ENCODE results near the gene MCAM.

MCAM gene

GRCh38 chr11:119342362-119343130 is 25.6 kb upstream of the MCAM start:
- no peaks in the 10 kb centered on the region for H3K9me3 ChIP-seq (ENCODE audit: control insufficient read depth, low read length)
- H3K36me3 ChIP-seq (ENCODE audit: control insufficient read depth, insufficient read depth, low read length, severe bottlenecking): no peaks in the 10 kb centered on the region
- DNase-seq (ENCODE audit: low read depth): no peak
- peaks cover 5% of the 10 kb centered on the region for H3K27me3 ChIP-seq (replicated peaks; ENCODE audit: control insufficient read depth, insufficient read depth, low read length)
- peaks cover 40% of the 10 kb centered on the region for H3K4me1 ChIP-seq (ENCODE audit: control insufficient read depth, insufficient read depth, low read length)
- no peak overlapping the region for H3K9ac ChIP-seq (ENCODE audit: low read length)
- no peak overlapping the region for H3K4me3 ChIP-seq (ENCODE audit: low read length)

- Histone ChIP-seq H3K4me3 (ENCODE audit: low read length) (no peak overlapping the region), H3K36me3 (ENCODE audit: control insufficient read depth, insufficient read depth, low read length, severe bottlenecking) (no peaks in the 10 kb centered on the region), H3K9me3 (ENCODE audit: control insufficient read depth, low read length) (no peaks in the 10 kb centered on the region), H3K4me1 (ENCODE audit: control insufficient read depth, insufficient read depth, low read length) (peaks cover 41% of the 10 kb centered on the region), H3K9ac (ENCODE audit: low read length) (no peak overlapping the region), H3K27me3 (replicated peaks; ENCODE audit: control insufficient read depth, insufficient read depth, low read length) (peaks cover 5% of the 10 kb centered on the region)
- no peak for DNase-seq (ENCODE audit: low read depth)
Observed at GRCh38 chr11:119342023-119342300, 25.0 kb upstream of the MCAM start.

DNA sequence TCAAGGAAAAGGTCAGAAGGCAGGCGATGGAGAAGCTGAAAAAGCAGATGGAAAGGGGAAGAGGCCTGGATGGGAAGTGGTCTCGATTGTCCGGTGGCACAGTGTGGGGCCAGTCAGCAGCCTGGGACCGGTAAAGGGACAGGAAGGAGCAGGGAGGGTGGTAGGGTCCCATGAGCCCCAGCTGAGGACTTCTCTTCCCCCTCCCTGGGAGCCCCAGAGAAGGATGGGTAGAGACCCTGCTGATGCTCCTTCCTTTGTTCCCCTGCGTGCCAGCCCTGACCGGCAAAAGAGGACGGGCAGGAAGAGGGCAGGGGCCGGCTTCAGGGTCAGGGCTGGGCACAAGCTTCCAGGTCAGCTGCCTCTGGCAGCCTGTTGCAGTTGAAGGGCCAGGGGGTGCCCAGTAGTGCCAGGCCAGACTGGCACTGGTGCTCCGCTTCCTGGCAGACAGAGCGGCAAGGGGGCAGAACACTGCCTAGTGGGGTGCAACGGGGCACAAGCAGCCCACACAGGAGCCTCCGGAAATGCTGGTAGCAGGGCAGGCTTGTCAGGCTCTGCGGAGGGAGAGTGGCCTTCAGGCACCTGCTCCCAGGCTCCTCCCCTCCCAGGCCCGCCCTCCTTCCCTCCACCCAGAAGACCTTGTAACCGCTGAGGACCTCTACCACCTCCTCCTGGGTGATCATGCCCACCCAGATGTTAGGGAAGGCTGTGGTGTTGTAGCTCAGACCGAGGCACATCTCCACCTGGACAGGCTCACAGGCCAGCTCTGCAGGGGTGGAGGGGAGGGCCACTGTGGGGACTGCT is 24.5 kb upstream of the MCAM start:
- no peak for DNase-seq (ENCODE audit: low read depth)
- Histone ChIP-seq H3K27me3 (replicated peaks; ENCODE audit: control insufficient read depth, insufficient read depth, low read length) (peaks cover 5% of the 10 kb centered on the region), H3K36me3 (ENCODE audit: control insufficient read depth, insufficient read depth, low read length, severe bottlenecking) (no peaks in the 10 kb centered on the region), H3K9ac (ENCODE audit: low read length) (peak overlapping the region; percentile 91), H3K4me3 (ENCODE audit: low read length) (peak overlapping the region; percentile 84), H3K4me1 (ENCODE audit: control insufficient read depth, insufficient read depth, low read length) (peaks cover 36% of the 10 kb centered on the region), H3K9me3 (ENCODE audit: control insufficient read depth, low read length) (no peaks in the 10 kb centered on the region)

DNA sequence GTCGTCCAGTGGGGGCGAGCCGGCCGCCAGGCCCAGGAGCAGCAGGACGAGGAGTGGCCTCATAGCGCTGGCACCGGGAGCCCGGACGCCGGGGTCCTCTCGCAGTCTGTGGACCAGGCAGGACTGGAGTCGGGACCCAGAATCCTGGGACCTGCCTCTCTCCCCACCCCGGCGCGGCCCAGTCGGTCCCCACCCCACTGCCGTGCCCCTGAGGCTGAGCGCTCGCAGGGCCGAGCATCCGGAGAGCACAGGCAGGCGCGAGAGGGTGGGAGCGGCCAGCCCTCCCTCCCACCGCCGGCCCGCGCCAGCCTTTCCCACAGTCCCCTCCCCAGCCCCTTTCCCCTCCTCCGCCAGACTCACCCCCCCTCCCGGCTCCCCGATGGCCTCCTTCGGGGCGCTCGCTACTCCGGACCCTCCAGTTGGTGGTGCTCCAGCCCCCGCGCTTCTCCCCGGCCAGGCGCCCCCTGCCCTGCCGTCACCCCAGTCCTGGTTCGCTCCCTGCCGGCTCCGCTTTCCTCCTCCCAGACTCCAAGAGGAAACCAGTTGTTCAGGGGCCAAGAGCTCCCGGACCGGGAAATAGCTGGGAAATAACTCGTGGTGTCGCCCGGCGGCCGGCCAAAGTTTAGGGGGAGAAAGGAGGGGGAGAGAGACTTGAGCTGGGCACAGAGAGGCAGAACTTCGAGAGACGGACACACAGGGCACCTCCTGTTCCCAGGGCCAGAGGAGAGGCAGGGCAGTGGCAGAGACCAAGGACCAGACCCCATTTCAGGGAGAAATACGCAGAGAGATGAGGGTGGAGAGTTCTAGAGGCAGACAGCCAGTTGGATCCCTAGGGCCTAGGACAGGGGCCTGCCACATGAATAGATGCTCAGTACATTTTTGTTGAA is 23.6 kb upstream of the MCAM start, which contains the start of gene C1QTNF5:
Gene C1QTNF5 (minus strand): TSS at position 549 of the 887 bp plus-strand sequence. CDS start 486 bp downstream, at position 63.
- Histone ChIP-seq H3K9me3 (ENCODE audit: control insufficient read depth, low read length) (no peaks in the 10 kb centered on the region), H3K27me3 (replicated peaks; ENCODE audit: control insufficient read depth, insufficient read depth, low read length) (peaks cover 5% of the 10 kb centered on the region)

DNA sequence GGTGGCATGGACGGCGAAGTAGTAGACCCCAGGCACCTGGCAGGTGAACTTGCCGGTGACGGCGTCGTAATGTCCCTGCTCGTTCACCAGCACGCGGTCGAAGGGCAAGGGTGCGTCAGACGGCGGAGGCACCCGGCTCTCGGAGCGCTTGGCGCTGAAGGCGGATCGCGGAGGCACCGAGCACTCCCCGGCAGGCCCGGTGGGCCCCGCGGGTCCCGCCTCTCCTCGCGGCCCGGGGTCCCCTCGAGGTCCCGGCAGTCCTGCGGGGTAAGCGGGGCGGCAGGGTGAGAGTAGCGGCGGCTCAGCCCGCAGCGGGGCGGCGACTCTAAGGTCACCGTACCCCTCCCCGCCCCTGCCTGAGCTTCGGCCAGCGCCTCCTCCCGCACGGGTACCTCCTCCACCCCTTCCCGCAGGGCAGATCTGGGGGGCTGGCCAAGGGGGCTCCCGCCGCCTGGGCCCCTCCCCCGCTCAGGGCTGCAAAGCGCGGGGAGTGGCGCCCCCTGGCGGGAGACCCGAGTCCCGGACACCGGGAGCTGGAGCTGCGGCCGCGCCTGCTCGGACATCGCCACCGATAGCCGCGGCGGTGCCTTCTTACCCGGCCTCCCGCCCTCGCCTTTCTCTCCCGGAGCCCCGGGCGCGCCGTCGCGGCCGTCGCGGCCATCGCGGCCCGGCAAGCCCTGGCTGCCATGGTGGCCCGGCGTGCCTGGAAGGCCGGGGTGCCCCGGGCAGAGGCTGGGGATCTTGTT is 22.8 kb upstream of the MCAM start:
- DNase-seq (ENCODE audit: low read depth): peak; percentile 91

More for the DNA sequence above, 23.6 kb upstream of the MCAM start, which contains the start of gene C1QTNF5:
- Histone ChIP-seq H3K9ac (ENCODE audit: low read length) (peak within 1 kb of the TSS; percentile 91), H3K4me1 (ENCODE audit: control insufficient read depth, insufficient read depth, low read length) (peaks cover 43% of the 10 kb centered on the region), H3K36me3 (ENCODE audit: control insufficient read depth, insufficient read depth, low read length, severe bottlenecking) (no peaks in the 10 kb centered on the region), H3K4me3 (ENCODE audit: low read length) (peak within 1 kb of the TSS; percentile 84)
- peak; percentile 55 for DNase-seq (ENCODE audit: low read depth)

GRCh38 chr11:119338965-119339588 is 22.1 kb upstream of the MCAM start:
- H3K36me3 ChIP-seq (ENCODE audit: control insufficient read depth, insufficient read depth, low read length, severe bottlenecking): no peaks in the 10 kb centered on the region
- peak; percentile 12 for DNase-seq (ENCODE audit: low read depth)
- no peaks in the 10 kb centered on the region for H3K9me3 ChIP-seq (ENCODE audit: control insufficient read depth, low read length)
- H3K27me3 ChIP-seq (replicated peaks; ENCODE audit: control insufficient read depth, insufficient read depth, low read length): peaks cover 5% of the 10 kb centered on the region
- H3K4me1 ChIP-seq (ENCODE audit: control insufficient read depth, insufficient read depth, low read length): peaks cover 50% of the 10 kb centered on the region
- peak overlapping the region; percentile 91 for H3K9ac ChIP-seq (ENCODE audit: low read length)
- peak overlapping the region; percentile 84 for H3K4me3 ChIP-seq (ENCODE audit: low read length)

More for the DNA sequence above, 22.8 kb upstream of the MCAM start:
- Histone ChIP-seq H3K9me3 (ENCODE audit: control insufficient read depth, low read length) (no peaks in the 10 kb centered on the region), H3K4me3 (ENCODE audit: low read length) (peak overlapping the region; percentile 84), H3K4me1 (ENCODE audit: control insufficient read depth, insufficient read depth, low read length) (peaks cover 52% of the 10 kb centered on the region), H3K36me3 (ENCODE audit: control insufficient read depth, insufficient read depth, low read length, severe bottlenecking) (no peaks in the 10 kb centered on the region), H3K9ac (ENCODE audit: low read length) (peak overlapping the region; percentile 91), H3K27me3 (replicated peaks; ENCODE audit: control insufficient read depth, insufficient read depth, low read length) (peaks cover 5% of the 10 kb centered on the region)

- peak overlapping the region; percentile 91 for H3K9ac ChIP-seq (ENCODE audit: low read length)
- H3K27me3 ChIP-seq (replicated peaks; ENCODE audit: control insufficient read depth, insufficient read depth, low read length): peaks cover 5% of the 10 kb centered on the region
- peak overlapping the region; percentile 84 for H3K4me3 ChIP-seq (ENCODE audit: low read length)
- peaks cover 51% of the 10 kb centered on the region for H3K4me1 ChIP-seq (ENCODE audit: control insufficient read depth, insufficient read depth, low read length)
- peak; percentile 93 for DNase-seq (ENCODE audit: low read depth)
- no peaks in the 10 kb centered on the region for H3K36me3 ChIP-seq (ENCODE audit: control insufficient read depth, insufficient read depth, low read length, severe bottlenecking)
- no peaks in the 10 kb centered on the region for H3K9me3 ChIP-seq (ENCODE audit: control insufficient read depth, low read length)
Observed at GRCh38 chr11:119338318-119338890, 21.5 kb upstream of the MCAM start.

GRCh38 chr11:119337581-119338317 is 20.8 kb upstream of the MCAM start:
- peaks cover 51% of the 10 kb centered on the region for H3K4me1 ChIP-seq (ENCODE audit: control insufficient read depth, insufficient read depth, low read length)
- H3K36me3 ChIP-seq (ENCODE audit: control insufficient read depth, insufficient read depth, low read length, severe bottlenecking): no peaks in the 10 kb centered on the region
- H3K27me3 ChIP-seq (replicated peaks; ENCODE audit: control insufficient read depth, insufficient read depth, low read length): peaks cover 5% of the 10 kb centered on the region
- peak overlapping the region; percentile 84 for H3K4me3 ChIP-seq (ENCODE audit: low read length)
- DNase-seq (ENCODE audit: low read depth): peak; percentile 43
- peak overlapping the region; percentile 91 for H3K9ac ChIP-seq (ENCODE audit: low read length)
- no peaks in the 10 kb centered on the region for H3K9me3 ChIP-seq (ENCODE audit: control insufficient read depth, low read length)

- H3K27me3 ChIP-seq (replicated peaks; ENCODE audit: control insufficient read depth, insufficient read depth, low read length): peaks cover 3% of the 10 kb centered on the region
- H3K9me3 ChIP-seq (ENCODE audit: control insufficient read depth, low read length): no peaks in the 10 kb centered on the region
- peaks cover 51% of the 10 kb centered on the region for H3K4me1 ChIP-seq (ENCODE audit: control insufficient read depth, insufficient read depth, low read length)
- H3K4me3 ChIP-seq (ENCODE audit: low read length): peak overlapping the region; percentile 15
- H3K9ac ChIP-seq (ENCODE audit: low read length): peak overlapping the region; percentile 91
- no peaks in the 10 kb centered on the region for H3K36me3 ChIP-seq (ENCODE audit: control insufficient read depth, insufficient read depth, low read length, severe bottlenecking)
- no peak for DNase-seq (ENCODE audit: low read depth)
Observed at GRCh38 chr11:119336744-119337469, 20.0 kb upstream of the MCAM start.

Measured in adipocyte (in vitro differentiated cells).